ENCODE results near the gene HORMAD2. TPM values are rescaled to one million over a fixed set of nuclear protein-coding genes. Genes with fewer than 3 reads are reported as not detected.

The HORMAD2 gene
- total RNA-seq, 1 donor from 2014 or later: not detected

DNA sequence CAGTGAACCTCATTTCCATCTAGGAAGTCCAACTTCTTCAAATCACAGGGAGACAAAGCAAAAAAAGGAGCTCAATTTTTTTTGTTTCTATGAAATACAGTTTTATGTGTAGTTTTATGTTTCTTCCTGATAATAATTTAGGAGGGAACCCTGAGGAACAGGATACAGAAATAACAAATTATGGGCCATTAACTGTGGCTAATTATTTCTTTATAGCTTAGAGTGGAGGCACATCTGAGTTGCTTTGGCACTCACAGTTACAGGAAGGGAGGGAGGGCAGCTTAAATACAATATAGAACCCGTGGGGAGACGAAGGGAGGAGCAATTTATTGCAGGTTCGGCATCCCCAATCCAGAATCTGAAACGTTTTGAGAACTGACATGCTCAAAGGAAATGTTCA lies 37.1 kb upstream of the HORMAD2 start:
- Histone ChIP-seq H3K27me3 (no peaks in the 10 kb centered on the region), H3K9me3 (no peaks in the 10 kb centered on the region), H3K36me3 (no peaks in the 10 kb centered on the region), H3K4me1 (no peaks in the 10 kb centered on the region), H3K4me3 (no peak overlapping the region), H3K27ac (no peak overlapping the region)
- no peak for DNase-seq (ENCODE audit: low spot score in 2 of 2)
- TF ChIP-seq, protein P1, sequence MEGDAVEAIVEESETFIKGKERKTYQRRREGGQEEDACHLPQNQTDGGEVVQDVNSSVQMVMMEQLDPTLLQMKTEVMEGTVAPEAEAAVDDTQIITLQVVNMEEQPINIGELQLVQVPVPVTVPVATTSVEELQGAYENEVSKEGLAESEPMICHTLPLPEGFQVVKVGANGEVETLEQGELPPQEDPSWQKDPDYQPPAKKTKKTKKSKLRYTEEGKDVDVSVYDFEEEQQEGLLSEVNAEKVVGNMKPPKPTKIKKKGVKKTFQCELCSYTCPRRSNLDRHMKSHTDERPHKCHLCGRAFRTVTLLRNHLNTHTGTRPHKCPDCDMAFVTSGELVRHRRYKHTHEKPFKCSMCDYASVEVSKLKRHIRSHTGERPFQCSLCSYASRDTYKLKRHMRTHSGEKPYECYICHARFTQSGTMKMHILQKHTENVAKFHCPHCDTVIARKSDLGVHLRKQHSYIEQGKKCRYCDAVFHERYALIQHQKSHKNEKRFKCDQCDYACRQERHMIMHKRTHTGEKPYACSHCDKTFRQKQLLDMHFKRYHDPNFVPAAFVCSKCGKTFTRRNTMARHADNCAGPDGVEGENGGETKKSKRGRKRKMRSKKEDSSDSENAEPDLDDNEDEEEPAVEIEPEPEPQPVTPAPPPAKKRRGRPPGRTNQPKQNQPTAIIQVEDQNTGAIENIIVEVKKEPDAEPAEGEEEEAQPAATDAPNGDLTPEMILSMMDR (IDR thresholded peaks at IDR 0.05): no peak
- intact Hi-C loops (cut with DNase I): no loop called here

DNA sequence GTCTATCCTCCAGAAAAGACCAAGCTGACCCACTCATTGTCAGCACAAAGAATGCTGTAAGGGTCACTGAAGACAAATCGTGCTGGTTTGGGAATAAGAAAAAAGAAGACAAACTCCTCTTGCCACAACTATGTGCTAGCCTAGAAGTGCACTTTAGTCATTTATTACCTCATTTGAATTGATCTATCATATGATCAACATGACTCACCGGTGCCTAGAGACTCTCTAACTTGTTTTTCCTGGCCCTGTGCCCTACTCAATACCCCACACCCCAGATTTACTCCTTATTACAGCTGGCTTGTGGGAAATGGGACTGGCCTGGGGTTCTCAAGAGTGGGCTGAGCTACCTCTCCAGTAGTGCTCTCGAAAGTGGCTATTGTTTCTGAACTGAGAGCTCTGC lies 35.9 kb upstream of the HORMAD2 start:
- H3K27ac ChIP-seq: no peak overlapping the region
- DNase-seq (ENCODE audit: low spot score in 2 of 2): no peak
- intact Hi-C loops (cut with DNase I): no loop called here
- no peaks in the 10 kb centered on the region for H3K36me3 ChIP-seq
- no peaks in the 10 kb centered on the region for H3K4me1 ChIP-seq
- no peaks in the 10 kb centered on the region for H3K9me3 ChIP-seq
- H3K4me3 ChIP-seq: no peak overlapping the region
- TF ChIP-seq, protein P1 (IDR thresholded peaks at IDR 0.05): no peak
- no peaks in the 10 kb centered on the region for H3K27me3 ChIP-seq

- intact Hi-C loops (cut with DNase I): no loop called here
- H3K36me3 ChIP-seq: no peaks in the 10 kb centered on the region
- no peak overlapping the region for H3K4me3 ChIP-seq
- H3K27me3 ChIP-seq: no peaks in the 10 kb centered on the region
- H3K27ac ChIP-seq: no peak overlapping the region
- TF ChIP-seq, protein P1 (IDR thresholded peaks at IDR 0.05): no peak
- no peaks in the 10 kb centered on the region for H3K9me3 ChIP-seq
- no peaks in the 10 kb centered on the region for H3K4me1 ChIP-seq
- DNase-seq (ENCODE audit: low spot score in 2 of 2): no peak
These were observed 35.3 kb upstream of the HORMAD2 start for GRCh38 chr22:30044881-30045493.

- DNase-seq (ENCODE audit: low spot score in 2 of 2): no peak
- TF ChIP-seq, protein P1 (IDR thresholded peaks at IDR 0.05): no peak
- intact Hi-C loops (cut with DNase I): no loop called here
- no peaks in the 10 kb centered on the region for H3K36me3 ChIP-seq
- H3K27ac ChIP-seq: no peak overlapping the region
- no peaks in the 10 kb centered on the region for H3K4me1 ChIP-seq
- H3K4me3 ChIP-seq: no peak overlapping the region
- no peaks in the 10 kb centered on the region for H3K9me3 ChIP-seq
- no peaks in the 10 kb centered on the region for H3K27me3 ChIP-seq
These were observed 34.8 kb upstream of the HORMAD2 start for GRCh38 chr22:30045494-30045887.

GRCh38 chr22:30045901-30046715 lies 34.2 kb upstream of the HORMAD2 start:
- Histone ChIP-seq H3K27ac (no peak overlapping the region), H3K4me1 (no peaks in the 10 kb centered on the region), H3K4me3 (no peak overlapping the region), H3K27me3 (no peaks in the 10 kb centered on the region), H3K9me3 (no peaks in the 10 kb centered on the region), H3K36me3 (no peaks in the 10 kb centered on the region)
- DNase-seq (ENCODE audit: low spot score in 2 of 2): no peak
- intact Hi-C loops (cut with DNase I): no loop called here
- TF ChIP-seq, protein P1 (IDR thresholded peaks at IDR 0.05): no peak
